ENCODE results near the gene CYSTM1.

The CYSTM1 gene

DNA sequence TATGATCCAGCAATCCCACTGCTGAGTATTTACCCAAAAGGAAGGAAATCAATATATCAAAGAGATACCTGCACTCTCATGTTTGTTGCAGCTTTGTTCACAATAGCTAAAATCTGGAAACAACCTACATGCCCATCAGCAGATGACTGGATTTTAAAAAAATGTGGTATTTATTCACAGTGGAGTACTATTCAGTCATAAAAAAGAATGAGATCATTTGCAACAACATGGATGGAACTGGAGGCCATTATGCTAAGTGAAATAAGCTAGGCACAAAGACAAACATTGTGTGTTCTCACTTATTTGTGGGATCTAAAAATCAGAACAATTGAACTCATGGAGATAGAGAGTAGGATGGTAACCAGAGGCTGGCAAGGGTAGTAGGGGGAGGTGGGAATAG lies 33.1 kb downstream of the CYSTM1 start:
- DNase-seq (ENCODE audit: low read depth in 2 of 2), result no peak

GRCh38 chr5:140213370-140213983 lies 38.5 kb downstream of the CYSTM1 start:
- no peak for DNase-seq (ENCODE audit: low read depth in 2 of 2)

DNA sequence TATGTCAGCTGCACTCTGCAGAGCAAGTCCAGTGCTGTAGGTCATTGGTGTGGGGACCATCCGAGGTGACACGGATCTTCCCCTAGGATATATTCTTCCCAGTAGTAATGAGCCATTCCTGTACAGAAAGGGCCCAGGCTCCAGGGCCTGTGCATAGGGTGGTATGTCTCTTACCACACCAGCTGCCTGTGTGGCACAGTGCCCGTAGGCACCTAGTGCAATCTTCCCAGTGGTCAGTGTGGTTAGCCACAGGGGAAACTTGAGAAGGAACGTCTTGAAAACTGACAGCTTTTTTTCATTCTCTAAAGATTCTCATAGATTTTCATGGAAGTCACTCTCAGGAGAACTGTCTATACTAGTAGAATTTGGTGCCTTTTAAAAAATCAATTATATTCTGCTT lies 39.8 kb downstream of the CYSTM1 start:
- no peak for DNase-seq (ENCODE audit: low read depth in 2 of 2)

DNA sequence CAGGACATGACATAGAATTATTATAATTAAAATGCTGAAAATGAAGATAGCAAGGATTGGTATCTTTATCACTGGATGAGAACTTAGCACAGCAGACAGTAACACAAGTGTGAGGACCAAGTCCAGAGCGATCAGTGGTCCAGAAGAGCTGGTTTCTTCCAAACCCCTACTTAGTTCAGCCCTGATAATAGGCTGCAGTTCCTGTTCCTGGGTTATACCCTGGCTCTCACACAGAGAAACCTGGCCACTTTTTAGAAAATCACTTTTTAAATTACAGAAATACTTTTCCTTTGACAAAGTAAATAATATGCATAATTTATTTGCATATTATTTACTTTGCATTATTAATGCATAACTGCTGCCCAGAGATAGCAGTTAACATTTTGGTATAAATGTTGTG lies 40.3 kb downstream of the CYSTM1 start:
- no peak for DNase-seq (ENCODE audit: low read depth in 2 of 2)

DNA sequence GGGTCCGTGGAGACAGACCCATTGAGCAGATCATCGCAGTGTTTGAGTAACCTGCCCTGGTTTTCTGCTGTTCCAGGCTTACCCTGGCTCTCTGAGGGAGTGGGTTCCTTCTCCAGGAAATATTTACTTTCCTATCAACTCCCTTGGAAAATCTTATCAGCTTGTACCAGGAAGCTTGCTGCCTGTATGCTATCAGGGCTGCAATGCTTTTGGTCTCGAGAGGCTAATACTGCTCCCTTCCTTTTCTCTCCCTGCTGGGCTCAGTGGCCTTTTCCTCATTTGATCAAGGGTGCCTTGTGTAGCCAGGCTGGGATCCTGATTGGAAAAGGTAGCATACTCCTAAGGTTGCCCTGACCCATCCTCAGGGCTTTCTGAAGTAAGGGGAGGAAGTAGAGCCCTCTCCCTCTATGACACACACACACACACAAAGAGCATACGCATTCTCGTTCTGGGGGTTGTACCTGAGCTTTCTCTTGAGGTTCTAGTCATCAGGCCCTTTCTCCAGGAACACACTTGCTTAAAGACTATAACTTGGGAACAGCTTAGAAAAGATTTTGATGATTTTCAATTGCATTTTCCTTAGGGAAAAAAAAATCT lies 41.6 kb downstream of the CYSTM1 start:
- no peak for DNase-seq (ENCODE audit: low read depth in 2 of 2)

GRCh38 chr5:140217299-140218026 lies 42.5 kb downstream of the CYSTM1 start:
- no peak for DNase-seq (ENCODE audit: low read depth in 2 of 2)

GRCh38 chr5:140219068-140219991 lies 44.3 kb downstream of the CYSTM1 start:
- DNase-seq (ENCODE audit: low read depth in 2 of 2), result no peak

DNA sequence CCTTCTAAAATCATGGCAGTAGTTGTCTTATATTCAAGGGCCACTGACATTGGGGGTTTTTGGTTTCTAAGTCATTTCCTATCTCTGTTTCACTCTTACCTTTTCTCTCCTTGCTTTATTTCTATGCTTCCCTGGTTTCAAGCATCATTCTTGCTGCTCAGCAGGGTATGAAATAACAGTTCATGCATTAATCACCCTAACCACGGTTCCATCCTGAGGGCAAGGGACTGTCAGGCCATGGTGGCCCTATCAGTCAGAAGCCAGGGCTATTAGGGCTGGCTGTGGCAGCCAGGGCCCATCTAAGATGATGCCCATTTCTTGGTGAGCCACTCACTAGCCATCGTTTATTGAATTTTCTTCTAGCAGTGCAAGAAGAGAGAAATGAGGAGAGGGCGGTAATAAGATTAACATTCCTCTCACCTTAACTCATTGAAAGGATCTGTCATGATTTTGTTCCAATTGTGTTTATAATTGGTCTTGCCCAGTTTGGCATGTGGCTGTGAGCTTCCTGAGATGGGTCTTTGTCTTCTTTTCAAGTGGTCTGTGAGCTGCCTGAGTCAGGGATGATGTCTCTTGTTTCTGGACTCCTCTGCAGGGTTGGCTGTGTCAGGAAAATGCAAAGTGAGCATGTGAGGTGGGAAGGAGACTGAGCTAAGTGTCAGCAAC lies 45.2 kb downstream of the CYSTM1 start:
- no peak for DNase-seq (ENCODE audit: low read depth in 2 of 2)

DNA sequence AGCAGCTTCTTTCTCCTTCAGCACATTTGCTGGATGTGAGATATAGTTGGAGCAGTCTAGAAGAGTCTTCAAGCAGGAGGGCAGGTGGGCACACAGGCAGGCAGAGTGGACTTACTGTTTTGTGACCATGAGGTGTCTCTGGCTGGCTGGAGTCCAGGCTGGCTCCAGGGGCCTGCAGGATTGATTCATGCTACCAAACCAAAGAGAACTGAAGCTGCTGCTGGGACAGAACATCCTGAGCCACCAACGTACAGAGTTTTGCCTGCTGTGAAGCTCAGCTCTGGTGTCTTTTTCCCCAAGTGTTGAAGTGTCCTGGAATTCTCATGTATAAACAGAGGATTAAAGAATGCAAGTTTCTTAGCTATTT lies 45.7 kb downstream of the CYSTM1 start:
- DNase-seq (ENCODE audit: low read depth in 2 of 2), result no peak

DNA sequence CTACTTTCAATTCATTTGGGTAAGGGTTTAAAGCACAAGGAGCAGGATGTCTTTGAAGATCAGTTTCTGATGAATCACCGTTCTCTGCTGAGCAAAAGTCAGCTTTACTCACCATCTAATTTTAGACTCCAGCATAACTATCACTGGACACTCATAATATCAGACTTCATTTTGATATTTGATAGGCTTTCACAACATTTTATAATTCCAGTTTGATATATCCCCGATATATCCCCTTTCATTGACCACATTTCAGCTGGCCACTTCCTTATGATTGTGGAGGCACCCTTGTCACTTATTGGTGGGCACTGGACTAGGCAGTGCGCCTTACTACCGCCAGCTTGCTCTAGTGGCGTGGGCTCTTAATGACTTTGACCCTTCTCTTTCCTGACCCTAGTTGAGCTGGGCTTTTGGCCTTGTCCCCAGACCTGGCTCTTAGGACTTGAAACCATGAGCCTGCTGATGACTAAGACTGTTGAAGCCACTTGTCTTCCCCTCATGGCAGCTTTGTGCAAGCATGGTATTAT lies 46.8 kb downstream of the CYSTM1 start:
- DNase-seq (ENCODE audit: low read depth in 2 of 2), result no peak

GRCh38 chr5:140222416-140222815 lies 47.4 kb downstream of the CYSTM1 start:
- DNase-seq (ENCODE audit: low read depth in 2 of 2), result no peak

- no peak for DNase-seq (ENCODE audit: low read depth in 2 of 2)
Measured at GRCh38 chr5:140223567-140223966, 48.6 kb downstream of the CYSTM1 start.

DNA sequence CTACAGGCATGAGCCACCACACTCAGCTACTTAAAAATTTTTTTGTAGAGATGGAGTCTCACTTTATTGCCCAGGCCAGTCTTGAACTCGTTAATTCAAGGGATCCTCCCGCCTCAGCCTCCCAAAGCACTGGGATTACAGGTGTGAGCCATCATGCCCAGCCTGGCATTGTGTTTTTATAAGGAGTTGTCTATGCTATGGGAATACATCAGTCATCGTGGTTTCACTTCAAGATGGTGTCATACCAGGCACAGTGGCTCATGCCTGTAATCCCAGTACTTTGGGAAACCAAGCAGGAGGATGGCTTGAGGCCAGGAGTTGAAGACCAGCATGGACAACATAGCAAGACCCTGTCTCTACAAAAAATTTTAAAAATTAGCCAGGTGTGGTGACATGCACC lies 49.7 kb downstream of the CYSTM1 start:
- no peak for DNase-seq (ENCODE audit: low read depth in 2 of 2)

- no peak for DNase-seq (ENCODE audit: low read depth in 2 of 2)
Measured at GRCh38 chr5:140225396-140225795, 50.4 kb downstream of the CYSTM1 start.

- no peak for DNase-seq (ENCODE audit: low read depth in 2 of 2)
Measured at GRCh38 chr5:140227046-140227445, 52.1 kb downstream of the CYSTM1 start.

- no peak for DNase-seq (ENCODE audit: low read depth in 2 of 2)
Measured at GRCh38 chr5:140228364-140228837, 53.4 kb downstream of the CYSTM1 start.

GRCh38 chr5:140230373-140230772 lies 55.4 kb downstream of the CYSTM1 start:
- DNase-seq (ENCODE audit: low read depth in 2 of 2), result no peak

GRCh38 chr5:140232731-140233130 lies 57.7 kb downstream of the CYSTM1 start:
- no peak for DNase-seq (ENCODE audit: low read depth in 2 of 2)

DNA sequence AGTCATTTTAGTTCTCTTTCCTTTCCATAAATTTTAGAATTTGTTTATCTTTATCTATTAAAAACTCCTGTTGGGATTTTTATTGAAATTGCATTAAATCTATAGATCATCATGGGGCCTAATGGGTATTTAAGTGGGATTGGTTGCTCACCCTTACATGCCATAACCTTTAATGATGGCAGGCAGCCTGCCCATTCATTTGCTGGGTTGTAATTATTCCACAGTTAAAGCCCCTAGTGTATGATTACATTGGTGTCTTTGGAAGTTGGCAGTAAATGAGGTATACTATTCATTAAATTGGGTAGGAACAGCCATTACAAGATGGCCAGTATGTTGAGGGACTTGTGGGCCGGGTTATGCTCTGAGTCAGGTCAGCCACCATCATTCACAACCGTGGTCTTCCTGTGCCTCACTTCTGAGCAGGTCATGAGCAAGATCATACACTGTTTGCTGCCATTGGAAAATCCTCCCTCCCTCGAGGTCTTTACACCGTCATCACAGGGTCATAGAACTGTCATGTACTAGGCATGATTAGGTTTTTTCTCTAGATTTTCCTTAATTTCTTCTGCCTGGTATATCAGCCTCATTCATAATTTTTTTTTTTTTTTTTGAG lies 59.5 kb downstream of the CYSTM1 start:
- DNase-seq (ENCODE audit: low read depth in 2 of 2), result no peak

DNA sequence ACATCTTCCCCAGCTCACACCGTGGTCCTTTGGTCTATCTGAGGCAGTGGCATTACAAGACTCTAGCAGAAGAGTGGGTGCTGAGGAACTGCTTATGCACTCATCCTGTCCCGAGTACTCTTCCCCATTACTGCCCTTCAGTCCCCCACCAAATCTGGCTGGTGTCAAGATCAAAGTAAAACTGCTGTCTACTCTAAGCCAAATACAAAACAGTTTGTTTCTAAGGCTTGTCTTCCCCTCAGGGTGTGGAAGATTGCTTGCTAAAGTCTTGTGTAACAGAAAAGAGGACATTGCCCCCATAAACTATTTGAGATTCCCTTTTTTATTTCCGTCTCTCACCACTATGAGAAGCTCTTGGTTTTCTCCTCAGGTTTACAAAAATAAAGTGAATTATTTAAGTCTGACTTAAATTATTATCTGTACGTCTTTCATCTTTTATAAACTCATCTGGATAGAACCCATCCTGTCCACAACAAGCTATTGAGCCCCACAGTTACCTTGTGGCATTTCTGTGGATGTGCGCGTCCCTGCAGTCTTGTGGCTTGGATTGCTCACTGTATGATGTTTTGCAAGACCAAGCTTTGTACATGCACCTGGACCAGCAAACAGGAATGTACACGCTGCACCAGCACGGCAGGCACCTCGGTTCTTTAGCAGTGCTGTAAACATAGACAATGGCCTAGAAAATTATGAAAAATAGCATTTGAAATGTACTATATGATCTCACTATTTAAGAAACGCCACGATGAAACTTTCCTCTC lies 61.0 kb downstream of the CYSTM1 start:
- no peak for DNase-seq (ENCODE audit: low read depth in 2 of 2)

Measured in stimulated activated CD4-positive, alpha-beta T cell treated with anti-CD3 and anti-CD28 coated beads, Interleukin-12 subunit alpha, Interleukin-12 subunit beta, amount 100 ng/mL, for 24 hours (primary cell).